ENCODE measurements around the gene PHF21A.

DNA sequence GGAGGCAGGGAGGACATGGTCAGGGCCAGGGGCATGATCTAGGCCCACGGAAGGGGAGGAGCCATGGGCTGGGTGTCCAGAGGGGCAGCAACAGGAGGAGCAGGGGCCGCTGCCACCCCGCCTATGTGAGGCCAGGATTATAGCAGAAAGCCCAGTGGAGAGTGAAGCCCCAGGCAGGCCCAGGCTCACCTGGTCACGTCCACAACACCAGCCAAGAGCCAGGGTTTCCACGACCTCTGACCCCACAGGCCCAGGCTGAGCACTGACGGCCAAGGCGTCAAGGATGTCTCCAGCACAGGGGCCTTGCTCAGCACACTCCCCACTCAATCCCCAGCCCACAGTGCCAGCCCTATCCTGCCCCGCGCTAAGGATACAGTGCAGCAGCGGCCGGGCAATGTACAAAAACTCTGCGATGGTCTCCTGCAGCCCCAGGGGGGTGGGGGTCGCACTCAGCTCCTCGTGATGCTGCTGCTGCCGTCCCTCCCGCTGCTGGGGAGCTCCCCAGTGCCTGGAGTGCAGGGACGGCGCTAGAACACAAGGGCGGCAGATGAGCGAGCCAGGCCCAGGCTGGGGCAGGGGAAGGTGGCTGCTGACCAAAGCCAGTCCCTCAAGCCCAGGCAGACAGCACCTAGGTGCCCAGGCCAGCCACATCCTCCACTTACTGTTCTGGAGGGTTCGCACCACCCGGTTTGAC is 207.2 kb downstream of the PHF21A start:
- TF ChIP-seq POLR2AphosphoS5 (IDR thresholded peaks at IDR 0.05; ENCODE audit: low read depth, low read length) (no peak), RFXAP (CRISPR knock-in tag; IDR thresholded peaks at IDR 0.05; ENCODE audit: borderline replicate concordance) (no peak)
